GM12878 (cell line): Measurements from ENCODE around the gene SLC35E1. TPM values are rescaled to one million over a fixed set of nuclear protein-coding genes. Genes with fewer than 3 reads are reported as not detected.

Experiments
- ATAC-seq: fragments of 200-7000 bp; cut with Tn5 transposase; 3 replicates; pipeline ENCODE4 v1.9.1; 2020; ENCODE audit warnings: mild to moderate bottlenecking, moderate library complexity
- BruUV-seq: library from RNA; stranded (reverse); fragments of 400-500 nt; replicated peaks from 2 replicates; lab custom pipeline; 2021; lab: Mats Ljungman, UMichigan
- CTCF ChIA-PET: fragments of 300-600 bp; sonication (Branson Sonifier 250); formaldehyde crosslinking; extraction: SDS; loops from one replicate; lab custom pipeline; 2021; ENCODE audit warnings: inconsistent platforms; lab: Yijun Ruan, JAX
- POLR2A ChIA-PET: fragments of 350-600 bp; formaldehyde crosslinking; extraction: SDS; loops from one replicate; lab custom pipeline; 2021; ENCODE audit warnings: inconsistent platforms; lab: Charles Lee
- RAD21 ChIA-PET: fragments of 300-600 bp; sonication (Branson Sonifier 250); formaldehyde crosslinking; loops from one replicate; lab custom pipeline; 2023; ENCODE audit warnings: antibody characterized with exemption; ENCODE audit not compliant: unreplicated experiment; lab: Charles Lee
- SMC1A ChIA-PET: fragments of 300-600 bp; sonication (Branson Sonifier 250); formaldehyde crosslinking; loops from one replicate; lab custom pipeline; 2023; ENCODE audit not compliant: unreplicated experiment, uncharacterized antibody; lab: Charles Lee
- DNase-seq: peaks from one replicate; pipeline ENCODE4 v3.0.0-alpha.2; 2011; ENCODE audit warnings: low read depth, low spot score
- FAIRE-seq: peaks from 3 replicates; lab custom pipeline; 2011; peaks lifted over from hg19 to GRCh38; lab: Jason Lieb, UNC
- H2AFZ ChIP-seq: 2 replicates; pipeline ENCODE4 v1.6.0; 2011; ENCODE audit warnings: low read depth, low read length, control low read depth; ENCODE audit not compliant: control insufficient read depth
- H3K27ac ChIP-seq: 2 replicates; pipeline ENCODE4 v1.5.1; 2011; ENCODE audit warnings: control low read depth; ENCODE audit not compliant: control insufficient read depth, insufficient read depth
- H3K27me3 ChIP-seq, 2 experiments: replicated peaks in 1 of 2; 2 replicates each; pipeline versions ENCODE4 v1.6.0 to v1.6.1; 2011; ENCODE audit warnings: low read length in 1 of 2; ENCODE audit not compliant: control insufficient read depth in 2 of 2, insufficient read depth in 2 of 2
- H3K36me3 ChIP-seq, 2 experiments: 2 replicates each; pipeline ENCODE4 v1.5.1; 2011; ENCODE audit warnings: low read length in 1 of 2; ENCODE audit not compliant: control insufficient read depth in 2 of 2, insufficient read depth in 2 of 2
- H3K4me1 ChIP-seq: 2 replicates; pipeline ENCODE4 v1.6.1; 2011; ENCODE audit warnings: mild to moderate bottlenecking, low read length, moderate library complexity, mixed read lengths; ENCODE audit not compliant: control insufficient read depth, insufficient read depth
- H3K4me2 ChIP-seq: 2 replicates; pipeline ENCODE4 v1.6.0; 2011; ENCODE audit warnings: control low read depth; ENCODE audit not compliant: control insufficient read depth, insufficient read depth
- H3K4me3 ChIP-seq: fragments of 200-600 bp; sonication (generic); 2 replicates; pipeline ENCODE4 v1.5.1; 2016
- H3K79me2 ChIP-seq: 2 replicates; pipeline ENCODE4 v1.6.0; 2011; ENCODE audit warnings: low read length; ENCODE audit not compliant: control insufficient read depth, insufficient read depth
- H3K9ac ChIP-seq: 2 replicates; pipeline ENCODE4 v1.8.0; 2011; ENCODE audit warnings: low read length, control low read depth, mixed read lengths; ENCODE audit not compliant: control insufficient read depth, insufficient read depth
- H3K9me3 ChIP-seq: replicated peaks from 3 replicates; pipeline ENCODE4 v1.5.1; 2011; ENCODE audit warnings: mild to moderate bottlenecking, low read length; ENCODE audit not compliant: control insufficient read depth, insufficient read depth
- H4K20me1 ChIP-seq: 2 replicates; pipeline ENCODE4 v1.6.0; 2011; ENCODE audit not compliant: control insufficient read depth, insufficient read depth
- BHLHE40 ChIP-seq, 2 experiments: fragments of 450-650 bp in 1 of 2; IDR thresholded peaks; 2 replicates each; pipeline ENCODE4 v1.6.1; 2011 to 2017; ENCODE audit warnings: low read depth in 2 of 2, borderline replicate concordance in 1 of 2, improper control_type of control experiment in 1 of 2, low read length in 1 of 2, mild to moderate bottlenecking in 1 of 2
- BMI1 ChIP-seq: fragments of 450-650 bp; IDR thresholded peaks from 2 replicates; pipeline ENCODE4 v1.6.1; 2016; ENCODE audit warnings: mild to moderate bottlenecking, moderate library complexity, borderline replicate concordance
- EED ChIP-seq: sonication (generic); IDR thresholded peaks from 2 replicates; pipeline ENCODE4 v1.6.1; 2016; ENCODE audit warnings: antibody characterized with exemption, low read depth
- HDGF ChIP-seq: fragments of 450-650 bp; IDR thresholded peaks from 2 replicates; pipeline ENCODE4 v1.6.1; 2016; ENCODE audit warnings: antibody characterized with exemption
- HSF1 ChIP-seq: fragments of 150-350 bp; IDR thresholded peaks from 2 replicates; pipeline ENCODE4 v1.6.1; 2014; ENCODE audit warnings: mild to moderate bottlenecking, low read depth, low read length
- IKZF1 ChIP-seq: fragments of 450-650 bp; conservative IDR thresholded peaks from 2 replicates; pipeline ENCODE4 v1.6.1; 2017; ENCODE audit warnings: antibody characterized with exemption, mild to moderate bottlenecking
- JUND ChIP-seq: IDR thresholded peaks from 2 replicates; pipeline ENCODE4 v1.6.1; 2012; ENCODE audit warnings: low read depth, mild to moderate bottlenecking, low read length, improper control_type of control experiment, moderate library complexity
- MTA3 ChIP-seq: IDR thresholded peaks from 2 replicates; pipeline ENCODE4 v1.6.1; 2012; ENCODE audit warnings: low read length, inconsistent platforms, borderline replicate concordance
- MYC ChIP-seq: IDR thresholded peaks from 2 replicates; pipeline ENCODE4 v1.6.1; 2011; ENCODE audit warnings: mild to moderate bottlenecking, low read length, moderate library complexity, inconsistent platforms; ENCODE audit not compliant: insufficient read depth, insufficient replicate concordance, insufficient read length, severe bottlenecking
- NBN ChIP-seq: fragments of 450-650 bp; IDR thresholded peaks from 2 replicates; pipeline ENCODE4 v1.6.1; 2016
- RBBP5 ChIP-seq: fragments of 200-600 bp; sonication (generic); conservative IDR thresholded peaks from 2 replicates; pipeline ENCODE4 v1.6.1; 2016
- SMAD1 ChIP-seq: fragments of 450-650 bp; IDR thresholded peaks from 2 replicates; pipeline ENCODE4 v1.6.1; 2018; ENCODE audit warnings: mild to moderate bottlenecking, low read depth; ENCODE audit not compliant: partially characterized antibody
- SMC3 ChIP-seq: IDR thresholded peaks from 2 replicates; pipeline ENCODE4 v1.6.1; 2011; ENCODE audit warnings: low read length, improper control_type of control experiment, borderline replicate concordance
- SREBF1 ChIP-seq: IDR thresholded peaks from 2 replicates; pipeline ENCODE4 v1.6.1; 2012; ENCODE audit warnings: mild to moderate bottlenecking, low read length
- SREBF2 ChIP-seq: IDR thresholded peaks from 2 replicates; pipeline ENCODE4 v1.6.1; 2012; ENCODE audit warnings: mild to moderate bottlenecking, low read length
- TAF1 ChIP-seq: IDR thresholded peaks from 2 replicates; pipeline ENCODE4 v1.6.1; 2011; ENCODE audit warnings: mild to moderate bottlenecking, low read depth, low read length, borderline replicate concordance
- TBL1XR1 ChIP-seq: IDR thresholded peaks from 2 replicates; pipeline ENCODE4 v1.6.1; 2012; ENCODE audit warnings: low read depth, low read length, improper control_type of control experiment
- WRNIP1 ChIP-seq: IDR thresholded peaks from 2 replicates; pipeline ENCODE4 v1.6.1; 2011; ENCODE audit warnings: low read depth, low read length, improper control_type of control experiment, borderline replicate concordance
- ZNF622 ChIP-seq: fragments of 450-650 bp; IDR thresholded peaks from 2 replicates; pipeline ENCODE4 v1.6.1; 2017; ENCODE audit warnings: mild to moderate bottlenecking, inconsistent platforms
- ZZZ3 ChIP-seq: IDR thresholded peaks from 2 replicates; pipeline ENCODE4 v1.6.1; 2011; ENCODE audit warnings: low read depth; ENCODE audit not compliant: control insufficient read depth, insufficient read length
- WGBS: methylation state at CpG from one replicate; pipeline ENCODE4 v1.1.6; 2016; ENCODE audit warnings: low lambda C conversion rate; ENCODE audit not compliant: insufficient replicate concordance, insufficient coverage; ENCODE audit errors: missing lambda C conversion rate; 5-methylcytosine and 5-hydroxymethylcytosine counted together
- in situ Hi-C: fragments of 300-500 bp; cut with MboI; formaldehyde crosslinking; loops from 9 replicates; pipeline ENCODE4 v1.14.3; 2018; ENCODE audit warnings: mixed read lengths
- intact Hi-C: fragments of 100-400 bp; cut with micrococcal nuclease; formaldehyde crosslinking; loops from one replicate; pipeline ENCODE4 v1.14.2; 2022; ENCODE audit not compliant: unreplicated experiment
- polyA plus RNA-seq, 11 experiments: library from polyadenylated mRNA; depleted of rRNA in 4 of 11; unstranded in 6 of 11; stranded (reverse) in 5 of 11; fragments of >200 nt; fragmentation: Nextera tagmentation in 4 of 11; fragmentation: Illumina TruSeq in 1 of 11; extraction: Ambion mirVana in 4 of 11; extraction: Trizol in 1 of 11; gene quantifications; 1 replicate in 1 of 11; 2 replicates in 10 of 11; pipeline versions ENCODE4 v1.2.1 to v1.2.3, GENCODE V29; 2011 to 2016; ENCODE audit warnings: inconsistent platforms in 2 of 11, missing spikeins in 2 of 11, low read depth in 1 of 11
- total RNA-seq, 4 experiments: library from RNA; depleted of rRNA in 3 of 4; stranded (reverse); fragments of >200 nt in 3 of 4; fragmentation: Illumina TruSeq in 1 of 4; extraction: Trizol in 1 of 4; gene quantifications; 2 replicates each; pipeline versions ENCODE4 v1.2.1 to v1.2.3, GENCODE V29; 2013 to 2021

The SLC35E1 gene
- total and polyA plus RNA-seq, 10 of the 15 experiments (the other 5 are each of a cell fraction or from before 2014, with no cell fraction given), result 11.3 to 37.7 (median 22.1) TPM

GRCh38 chr19:16612636-16613035, 40.4 kb upstream of the SLC35E1 start:
- H3K9me3 ChIP-seq, result no peaks in the 10 kb centered on the region
- DNase-seq (no peak), FAIRE-seq (no peak), ATAC-seq (no peak)
- H3K4me2 ChIP-seq, result no peak overlapping the region
- ChIA-PET RAD21 (interaction anchor here (1.0 to 2.0 kb wide), 3 partner anchors 12 to 25 kb away, joined by 4 to 9 read pairs (median 7); no protein-coding TSS in a partner anchor), POLR2A (interaction anchor here (0.7 to 1.1 kb wide), 3 partner anchors 10 to 28 kb away, joined by 3 to 4 read pairs (median 3); no protein-coding TSS in a partner anchor), CTCF (interaction anchor here (0.8 to 1.3 kb wide), 4 partner anchors 11 to 42 kb away, joined by 3 to 6 read pairs (median 4); no protein-coding TSS in a partner anchor), SMC1A (interaction anchor here (0.9 to 4.5 kb wide), 5 partner anchors 11 to 28 kb away, joined by 3 to 26 read pairs (median 4); no protein-coding TSS in a partner anchor)
- peaks cover 15% of the 10 kb centered on the region; the same call in 1 of the 2 replicates for H4K20me1 ChIP-seq
- H3K79me2 ChIP-seq, result peaks cover 95% of the 10 kb centered on the region
- TSS peak; percentile 3 for BruUV-seq
- H3K27ac ChIP-seq, result no peak overlapping the region; the same call in 1 of the 2 replicates
- in situ Hi-C loops, result no loop called here
- H2AFZ ChIP-seq, result no peak overlapping the region
- peaks cover 0 to 6% of the 10 kb centered on the region in 2 experiments; a peak in 3 of 4 replicates for H3K36me3 ChIP-seq
- no peaks in the 10 kb centered on the region for H3K27me3 ChIP-seq
- peaks cover 53% of the 10 kb centered on the region for H3K4me1 ChIP-seq
- no peak overlapping the region for H3K9ac ChIP-seq
- TF ChIP-seq EED, result no peak
- no peak for TF ChIP-seq ZZZ3
- TF ChIP-seq IKZF1, result no peak
- TF ChIP-seq MYC, result no peak
- no peak for TF ChIP-seq HDGF
- TF ChIP-seq SMAD1, result no peak
- no peak for TF ChIP-seq MTA3
- no peak for TF ChIP-seq JUND
- TF ChIP-seq SREBF2, result no peak
- TF ChIP-seq WRNIP1, result no peak
- TF ChIP-seq NBN, result no peak
- no peak for TF ChIP-seq BHLHE40 (IDR thresholded peaks at IDR 0.05; ENCODE audit: borderline replicate concordance in 1 of 2, low read depth in 2 of 2, low read length in 1 of 2)
- TF ChIP-seq ZNF622, result no peak
- TF ChIP-seq RBBP5, result no peak
- no peak for TF ChIP-seq TBL1XR1
- TF ChIP-seq BMI1, result no peak
- no peak for TF ChIP-seq SREBF1
- no peak for TF ChIP-seq TAF1
- no peak for TF ChIP-seq SMC3
- TF ChIP-seq HSF1, result no peak
- WGBS, result 17% methylated on average over 3 of the region's 3 CpGs
- no peak overlapping the region for H3K4me3 ChIP-seq
- intact Hi-C loops, result no loop called here
